GM03348 (cell line): ENCODE data around the gene ROPN1L.

Experiments used
- DNase-seq: peaks from one replicate; pipeline ENCODE4 v3.0.0; 2012; ENCODE audit warnings: low spot score

ROPN1L gene

DNA sequence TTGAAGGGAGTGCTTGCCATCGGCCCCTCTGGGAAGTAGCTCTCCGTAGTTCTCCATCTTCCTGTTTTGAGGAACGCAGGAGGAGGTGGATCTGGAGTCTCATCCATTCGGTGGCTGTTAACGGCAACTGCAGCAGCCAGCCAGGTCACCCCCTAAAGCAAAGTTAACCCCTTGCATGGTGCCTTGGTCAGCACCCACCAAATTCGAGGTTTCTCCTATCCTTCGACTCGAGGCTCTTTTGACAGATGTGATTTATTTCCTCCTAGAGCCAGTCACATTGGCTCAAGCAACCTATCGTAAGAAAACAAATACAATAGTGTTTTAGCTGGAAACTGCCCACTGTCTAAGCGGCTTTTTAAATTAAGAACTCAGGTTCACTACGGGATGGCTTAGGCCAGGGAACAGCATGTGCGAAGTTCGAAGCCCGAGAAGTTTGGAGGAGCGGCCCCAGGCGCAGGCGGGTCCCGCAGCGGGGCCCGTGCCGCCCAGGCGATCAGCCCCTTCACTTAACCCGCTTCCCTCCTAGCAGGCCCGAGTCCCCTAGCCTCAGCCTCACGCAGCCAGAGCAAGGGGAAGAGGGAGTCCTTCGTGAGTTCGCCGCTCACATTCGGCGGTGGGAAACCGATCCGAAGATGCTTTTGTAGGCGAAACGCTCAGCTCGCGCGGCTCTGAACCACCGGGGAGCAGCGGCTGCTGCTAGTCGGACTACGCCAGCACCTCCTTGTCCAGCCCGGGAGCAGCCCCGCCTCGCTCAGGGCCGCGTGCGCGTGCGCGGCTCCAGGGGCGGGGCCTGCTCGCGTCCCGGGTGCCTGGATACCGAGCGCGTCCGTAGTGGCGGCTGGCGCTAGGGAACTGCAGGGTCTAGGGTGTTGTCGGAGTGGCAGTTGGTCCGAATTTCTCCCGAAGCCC is at the start of gene ROPN1L:
ROPN1L (plus strand) TSS at position 797 of the 909 bp plus-strand sequence. CDS start 289 bp downstream, outside the sequence.
- peak; percentile 99 for DNase-seq

DNA sequence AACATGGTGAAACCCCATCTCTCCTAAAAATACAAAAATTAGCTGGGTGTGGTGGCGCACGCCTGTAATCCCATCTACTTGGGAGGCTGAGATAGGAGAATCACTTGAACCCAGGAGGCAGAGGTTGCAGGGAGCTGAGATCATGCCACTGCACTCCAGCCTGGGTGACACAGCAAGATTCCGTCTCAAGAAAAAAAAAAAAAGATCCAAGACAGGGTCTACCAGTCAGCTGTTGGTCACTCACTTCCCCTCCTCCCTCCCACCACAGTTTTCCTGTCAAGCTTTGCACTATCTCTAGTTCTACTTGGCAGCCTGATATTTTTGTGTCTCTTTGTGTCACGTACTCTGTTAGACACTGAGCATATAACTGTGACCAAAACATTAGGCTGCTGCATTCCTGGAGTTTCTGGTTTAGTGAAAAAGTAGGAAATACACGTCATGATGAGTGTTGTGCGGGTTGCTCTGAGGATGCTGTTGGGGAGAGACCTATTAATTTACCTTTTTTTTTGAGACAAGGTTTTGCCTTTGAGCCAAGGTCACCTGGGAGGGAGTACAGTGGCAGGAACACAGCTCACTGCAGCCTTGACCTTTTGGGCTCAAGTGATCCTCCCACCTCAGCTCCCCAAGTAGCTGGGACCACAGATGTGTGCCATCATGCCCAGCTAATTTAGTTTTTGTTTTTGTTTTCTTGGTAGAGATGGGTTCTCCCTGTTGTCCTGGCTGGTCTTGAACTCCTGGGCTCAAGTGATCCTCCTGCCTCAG is 48.9 kb upstream of the ROPN1L start:
- DNase-seq = peak; percentile 52

DNA sequence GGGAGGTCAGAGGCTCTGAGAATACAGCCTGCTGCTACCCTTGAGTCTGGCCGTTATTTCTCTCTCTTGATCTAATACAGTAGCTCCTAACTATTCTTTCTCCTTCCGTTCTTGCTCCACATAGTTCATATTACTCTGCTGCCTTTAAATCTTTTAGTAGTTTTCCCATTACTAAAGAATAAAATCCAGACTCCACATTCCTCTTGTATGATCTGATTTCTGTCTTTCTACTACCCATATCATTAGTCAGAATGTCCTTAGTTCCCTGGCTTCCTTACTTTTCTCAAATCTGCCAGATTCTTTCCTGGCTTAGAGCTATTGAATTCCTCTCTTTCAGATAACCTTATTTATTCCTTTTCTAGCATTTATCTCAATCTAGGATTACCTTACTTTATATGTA is 48.2 kb upstream of the ROPN1L start:
- peak; percentile 73 for DNase-seq

DNA sequence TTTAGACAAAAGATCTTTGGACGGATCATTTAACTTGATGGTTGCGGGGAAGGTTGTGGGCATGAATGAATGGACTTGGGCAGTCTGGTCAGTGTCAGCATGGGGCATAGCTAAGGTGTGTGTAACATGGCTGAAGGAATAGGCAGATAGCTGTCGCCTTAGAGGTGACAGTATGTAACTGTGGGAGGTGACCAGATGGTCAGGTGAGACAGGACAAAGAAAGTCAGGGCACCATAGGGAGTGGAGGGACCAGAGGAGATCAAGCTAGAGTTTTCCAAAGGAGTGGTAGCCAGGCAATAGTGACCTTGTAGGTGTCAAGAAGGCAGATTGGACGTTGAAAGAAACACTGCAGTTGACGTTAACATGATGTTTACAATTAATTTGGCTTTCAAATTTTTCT is 45.1 kb upstream of the ROPN1L start:
- DNase-seq = no peak

DNA sequence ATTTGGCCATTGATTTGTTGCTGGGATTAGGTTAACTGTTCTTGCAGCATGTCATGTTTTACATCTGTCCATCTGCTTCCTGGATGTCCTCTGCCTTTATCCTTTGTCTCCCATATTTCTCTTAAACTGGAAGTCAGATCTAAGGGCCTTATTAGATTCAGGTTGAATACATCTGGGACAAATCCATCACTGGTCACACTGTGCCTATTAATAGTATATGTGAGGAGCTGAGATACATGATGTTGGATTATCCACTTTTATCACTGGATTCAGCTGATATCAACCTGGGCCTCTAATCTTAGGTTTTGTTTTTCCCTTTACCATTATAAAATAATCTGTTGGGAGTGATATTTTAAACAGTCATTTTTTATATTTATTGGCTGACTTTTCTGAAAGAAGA is 41.8 kb upstream of the ROPN1L start:
- no peak for DNase-seq

- DNase-seq = no peak
Measured at GRCh38 chr5:10400411-10400810, 41.3 kb upstream of the ROPN1L start.

GRCh38 chr5:10400831-10401230 is 40.8 kb upstream of the ROPN1L start:
- DNase-seq = peak; percentile 48

DNA sequence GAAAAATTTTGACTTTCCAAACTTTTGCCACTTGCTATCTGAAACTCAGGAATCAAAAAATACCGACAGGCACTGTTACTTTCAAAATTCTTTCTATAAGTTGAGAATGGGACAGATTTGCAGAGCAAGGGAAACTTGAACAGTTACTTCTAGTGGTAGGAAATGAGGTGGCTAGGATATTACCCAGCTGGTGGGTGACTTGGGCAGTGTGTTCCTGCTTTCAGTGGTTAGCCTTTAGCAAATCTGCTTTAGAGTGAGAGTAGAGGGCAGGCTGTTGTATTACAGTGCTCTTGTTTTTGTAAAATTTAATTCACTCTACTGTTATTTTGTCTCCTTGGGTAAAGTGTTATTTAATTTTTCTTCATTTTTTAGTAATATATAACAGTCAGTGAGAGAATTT is 40.2 kb upstream of the ROPN1L start:
- no peak for DNase-seq

GRCh38 chr5:10403829-10404228 is 37.9 kb upstream of the ROPN1L start:
- no peak for DNase-seq

DNA sequence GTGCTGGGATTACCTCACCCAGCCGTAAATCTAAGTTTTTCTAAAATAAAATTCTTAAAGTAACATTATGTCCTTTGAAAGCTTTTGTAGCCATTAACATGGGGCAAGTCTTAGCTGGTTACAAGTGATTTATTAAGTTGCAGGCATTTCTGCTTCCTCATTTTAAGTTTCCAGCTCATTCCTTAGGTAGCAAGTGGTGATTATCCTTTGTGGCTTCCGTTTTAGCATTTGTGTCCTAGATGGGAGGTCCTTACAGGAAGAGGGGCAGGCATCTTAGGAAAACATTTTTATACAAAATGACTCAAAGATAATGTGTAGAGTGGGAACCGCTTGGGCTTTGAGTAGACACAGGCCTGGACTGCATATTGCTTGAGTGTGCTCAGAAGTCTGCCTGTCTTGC is 35.0 kb upstream of the ROPN1L start:
- DNase-seq = no peak

DNA sequence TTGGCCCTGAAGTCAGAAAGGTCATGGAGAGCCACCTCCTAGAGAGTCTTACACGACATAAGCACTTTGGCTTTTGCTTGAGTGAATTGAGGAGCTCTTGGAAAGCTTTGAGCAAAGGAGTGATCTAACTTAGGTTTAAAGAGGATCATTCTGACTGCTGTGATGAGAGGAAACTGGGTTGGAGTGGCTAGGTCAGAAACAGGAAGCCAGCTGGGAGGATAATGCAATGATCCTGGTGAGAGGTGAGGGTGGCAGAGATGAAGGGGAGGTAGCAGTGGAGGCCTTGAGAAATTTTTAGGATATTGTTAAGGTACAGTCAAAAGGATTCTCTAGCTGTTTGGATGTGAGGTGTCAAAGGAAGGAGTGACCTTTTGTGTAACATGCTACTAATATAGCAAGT is 32.2 kb upstream of the ROPN1L start:
- DNase-seq = no peak

- no peak for DNase-seq
Measured at GRCh38 chr5:10410662-10411061, 31.0 kb upstream of the ROPN1L start.

DNA sequence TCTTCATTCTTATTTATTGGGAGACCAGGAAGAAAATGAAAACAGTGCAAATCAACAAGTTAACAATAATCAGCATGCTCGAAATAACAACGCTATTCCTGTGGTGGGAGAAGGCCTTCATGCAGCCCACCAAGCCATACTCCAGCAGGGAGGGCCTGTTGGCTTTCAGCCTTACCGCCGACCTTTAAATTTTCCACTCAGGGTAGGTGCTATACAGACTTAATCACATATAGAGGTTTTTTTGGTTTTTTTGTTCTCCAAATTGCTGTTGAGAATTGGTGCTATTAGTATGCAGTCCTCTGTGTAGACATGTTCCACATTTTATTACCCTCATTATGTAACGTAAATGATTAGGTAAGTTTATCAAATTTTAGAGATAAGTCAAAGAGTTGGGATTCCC is 30.3 kb upstream of the ROPN1L start:
- no peak for DNase-seq

DNA sequence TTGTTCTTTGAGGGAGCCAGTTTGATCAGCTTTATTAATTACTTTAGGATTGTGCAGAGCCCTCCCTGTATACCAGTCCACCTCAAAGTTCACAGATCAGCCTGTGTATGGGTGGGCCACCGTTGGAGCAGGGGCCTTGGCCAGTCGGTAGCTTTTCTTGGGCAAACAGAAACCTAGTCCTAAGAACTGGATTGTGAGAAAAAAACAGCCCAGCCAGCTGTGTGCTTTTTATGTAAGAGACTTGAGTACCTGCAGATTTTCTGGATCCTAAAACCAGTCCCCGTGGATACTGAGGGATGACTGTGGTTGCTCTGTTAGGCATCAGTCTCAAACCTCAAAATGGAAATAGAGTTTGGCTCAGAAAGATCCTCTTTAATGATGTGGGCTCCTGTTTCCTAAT is 24.8 kb upstream of the ROPN1L start:
- no peak for DNase-seq

DNA sequence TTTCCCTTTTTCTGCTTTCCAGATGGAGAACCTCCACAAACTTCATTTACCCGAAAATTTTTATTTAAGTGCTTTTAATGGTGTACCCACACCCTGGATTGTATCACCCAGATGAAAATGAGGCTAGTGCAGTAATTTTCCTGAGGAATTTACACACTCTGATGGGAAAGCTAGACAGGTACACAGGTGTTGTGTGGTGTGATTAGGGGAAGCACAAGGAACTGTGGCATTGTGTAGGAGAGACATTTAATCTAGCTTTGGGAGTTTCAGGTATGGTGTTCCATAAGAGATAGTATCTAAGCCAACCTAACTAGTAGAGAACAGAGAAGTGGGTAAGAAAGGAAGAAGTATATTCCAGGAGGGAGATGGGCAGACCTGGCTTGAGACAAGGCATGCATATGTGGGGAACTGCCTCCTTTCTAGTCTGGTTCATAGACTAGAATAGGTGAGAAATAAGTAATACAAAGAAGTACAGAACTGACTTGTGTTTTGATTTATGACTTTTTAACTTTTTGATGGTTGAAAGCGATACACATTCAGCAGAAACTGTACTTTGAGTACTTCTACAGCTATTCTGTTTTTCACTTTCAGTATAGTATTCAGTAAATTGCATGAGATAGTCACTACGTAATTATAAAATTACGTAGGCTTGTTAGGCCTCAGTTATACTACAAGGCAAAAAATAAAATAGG is 22.9 kb upstream of the ROPN1L start:
- DNase-seq = no peak

GRCh38 chr5:10420468-10420867 is 21.2 kb upstream of the ROPN1L start:
- DNase-seq = no peak

- DNase-seq = peak; percentile 34
Measured at GRCh38 chr5:10420932-10421331, 20.7 kb upstream of the ROPN1L start.

DNA sequence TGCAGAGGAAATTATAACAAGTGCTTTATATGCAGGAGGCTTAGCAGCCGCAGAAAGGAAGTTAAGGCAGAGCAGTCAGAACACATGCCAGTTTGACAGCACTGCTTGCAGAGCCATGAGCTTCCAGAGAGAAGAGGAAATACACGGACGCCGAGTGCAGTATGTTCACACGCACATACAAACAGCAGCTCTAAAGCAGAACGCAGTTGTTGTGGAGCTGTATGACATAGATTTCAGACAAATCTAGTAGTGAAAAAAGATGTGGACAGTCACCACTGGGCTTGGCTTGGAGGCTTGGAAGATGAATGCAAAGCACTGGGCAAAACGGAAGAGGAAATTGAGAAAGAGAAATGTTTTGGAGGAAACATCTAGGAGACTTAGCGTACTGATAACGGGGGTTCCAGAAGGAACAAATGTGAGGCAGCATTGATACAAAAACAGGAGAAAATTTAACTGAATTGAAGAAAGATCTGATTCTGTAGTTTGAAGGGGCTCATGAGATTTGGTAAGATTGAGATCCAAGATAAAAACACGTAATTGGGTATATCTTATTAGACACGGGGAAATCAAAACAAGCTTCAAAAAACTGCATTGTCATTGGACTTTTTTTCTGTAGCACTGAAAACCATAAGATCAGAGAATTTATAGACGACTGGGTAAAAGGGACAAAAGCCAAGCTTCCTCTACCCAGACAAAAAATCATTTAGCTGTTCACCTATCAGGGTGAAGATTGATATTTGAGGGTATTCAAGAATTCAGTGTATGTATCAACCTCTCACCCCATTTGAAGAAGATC is 19.6 kb upstream of the ROPN1L start:
- DNase-seq = no peak

DNA sequence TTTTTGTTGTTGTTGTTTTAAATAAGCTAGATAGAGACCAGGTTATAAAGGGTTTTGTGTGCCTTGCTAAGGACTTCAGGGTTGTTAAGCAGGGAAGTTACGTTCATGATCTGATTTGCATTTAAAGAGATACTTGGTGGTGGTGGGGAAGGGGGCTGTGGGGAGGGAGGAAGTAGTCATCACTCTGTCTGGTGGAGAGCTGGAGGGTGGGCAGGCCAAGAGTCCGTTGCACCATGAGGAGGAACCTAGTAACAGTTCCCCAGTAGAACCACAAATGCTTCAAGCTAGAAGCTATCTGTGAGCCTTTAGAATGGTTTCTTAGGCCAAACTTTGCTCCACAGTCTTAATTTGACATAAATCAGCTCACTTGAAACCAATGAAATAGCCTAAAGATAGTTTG is 18.7 kb upstream of the ROPN1L start:
- DNase-seq = no peak

- DNase-seq = peak; percentile 49
Measured at GRCh38 chr5:10424124-10424731, 17.5 kb upstream of the ROPN1L start.

DNA sequence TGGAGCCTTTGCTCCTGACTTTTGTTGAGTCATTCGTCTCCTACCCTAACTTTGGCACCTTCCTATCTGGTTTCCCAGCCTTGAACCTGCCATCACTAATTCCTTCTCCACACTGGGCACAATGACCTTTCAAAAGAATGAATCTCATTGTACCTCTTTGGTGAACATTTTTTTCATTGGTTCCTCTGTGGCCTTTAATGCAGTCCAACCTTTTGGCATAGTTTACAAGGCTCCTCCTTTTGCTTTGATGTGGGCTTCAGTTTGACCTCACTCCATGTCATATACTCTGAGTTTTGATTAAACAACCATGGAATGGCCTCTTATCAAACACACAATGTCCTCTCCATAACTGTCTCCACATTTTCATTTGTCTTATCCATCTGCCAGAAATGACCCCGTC is 14.5 kb upstream of the ROPN1L start:
- DNase-seq = no peak
